GM12864 (cell line): Measurements from ENCODE around the gene TEX10.
"Not testable (repeated sequence)": the region's sequence is repeated elsewhere in the genome, so short reads cannot be mapped to it uniquely, and the experiment has no call there.

Experiments
- DNase-seq: peaks from one replicate; pipeline ENCODE4 v3.0.0-alpha.2; 2011; ENCODE audit warnings: low read depth
- H3K4me3 ChIP-seq: 2 replicates; pipeline ENCODE4 v1.5.1; 2011; ENCODE audit warnings: mild to moderate bottlenecking, low read depth, low read length, control low read depth
- CTCF ChIP-seq: IDR thresholded peaks from 2 replicates; pipeline ENCODE4 v1.5.1; 2011; ENCODE audit warnings: low read depth, mild to moderate bottlenecking, moderate library complexity, low read length, control low read depth, inconsistent platforms; ENCODE audit errors: missing control alignments

The TEX10 gene

GRCh38 chr9:100350188-100350587 lies 2.6 kb downstream of the TEX10 start:
- no peak for TF ChIP-seq CTCF
- DNase-seq, result no peak
- no peak overlapping the region for H3K4me3 ChIP-seq

- DNase-seq, result no peak
- no peak overlapping the region for H3K4me3 ChIP-seq
- no peak for TF ChIP-seq CTCF
These were observed 5.9 kb downstream of the TEX10 start for GRCh38 chr9:100346836-100347235.

GRCh38 chr9:100341889-100342288 lies 10.9 kb downstream of the TEX10 start:
- DNase-seq, result no peak
- no peak for TF ChIP-seq CTCF
- H3K4me3 ChIP-seq, result no peak overlapping the region

- TF ChIP-seq CTCF, result no peak
- DNase-seq, result no peak
- no peak overlapping the region for H3K4me3 ChIP-seq
These were observed 12.5 kb downstream of the TEX10 start for GRCh38 chr9:100340224-100340623.

GRCh38 chr9:100338736-100339135 lies 14.0 kb downstream of the TEX10 start:
- H3K4me3 ChIP-seq, DNase-seq: not testable (repeated sequence)

- TF ChIP-seq CTCF, result peak; percentile 38
- DNase-seq, result no peak
- H3K4me3 ChIP-seq, result no peak overlapping the region
These were observed 28.0 kb downstream of the TEX10 start for GRCh38 chr9:100324594-100325200.

GRCh38 chr9:100322954-100323536 lies 29.7 kb downstream of the TEX10 start:
- TF ChIP-seq CTCF, result peak; percentile 57
- no peak overlapping the region for H3K4me3 ChIP-seq
- DNase-seq, result no peak
